Stimulated activated CD8-positive, alpha-beta memory T cell treated with anti-CD3 and anti-CD28 coated beads, Interleukin-12 subunit alpha, Interleukin-12 subunit beta, amount 100 ng/mL, for 4 hours (primary cell): ENCODE results near the gene C12orf75.
A peak's percentile ranks its signal among the peaks of the same experiment; 100 is the strongest.
"Not testable (repeated sequence)": the region's sequence is repeated elsewhere in the genome, so short reads cannot be mapped to it uniquely, and the experiment has no call there.

Experiments used
- DNase-seq: peaks from one replicate; pipeline ENCODE4 v3.0.0-alpha.2; 2020; ENCODE audit warnings: low read depth

The C12orf75 gene

GRCh38 chr12:105310476-105311085 lies 19.9 kb upstream of the C12orf75 start:
- not testable (repeated sequence) for DNase-seq

DNA sequence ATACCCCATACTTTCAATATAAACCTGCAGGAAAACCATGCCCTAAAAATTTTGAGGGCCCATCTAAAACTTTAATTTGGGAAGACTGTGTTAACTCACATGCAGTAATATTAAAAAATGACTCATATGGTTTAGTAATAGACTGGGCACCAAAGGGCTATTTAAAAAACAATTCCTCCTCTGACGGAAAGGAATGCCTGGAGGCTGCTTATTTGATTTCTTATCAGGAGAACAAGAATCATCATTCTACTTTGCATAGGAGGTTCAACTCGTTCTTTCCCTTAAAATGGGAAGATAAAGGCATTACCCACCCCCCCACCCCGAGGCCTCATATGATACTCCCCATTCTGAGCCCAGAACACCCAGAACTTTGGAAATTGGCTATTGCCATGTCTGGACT lies 18.6 kb upstream of the C12orf75 start:
- not testable (repeated sequence) for DNase-seq

DNA sequence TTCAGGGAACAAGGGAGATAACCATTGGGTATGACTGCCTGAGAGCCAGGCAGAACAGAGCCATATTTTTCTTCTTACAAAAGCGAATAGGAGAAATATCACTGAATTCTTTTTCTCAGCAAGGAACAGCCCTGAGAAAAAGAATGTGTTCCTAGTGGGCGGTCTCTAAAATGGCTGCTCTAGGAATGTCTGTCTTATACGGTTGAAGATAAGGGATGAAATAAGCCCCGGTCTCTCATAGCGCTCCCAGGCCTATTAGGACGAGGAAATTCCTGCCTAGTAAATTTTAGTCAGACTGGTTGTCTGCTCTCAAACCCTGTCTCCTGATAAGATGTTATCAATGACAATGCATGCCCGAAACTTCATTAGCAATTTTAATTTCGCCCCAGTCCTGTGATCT lies 16.7 kb upstream of the C12orf75 start:
- DNase-seq = not testable (repeated sequence)

DNA sequence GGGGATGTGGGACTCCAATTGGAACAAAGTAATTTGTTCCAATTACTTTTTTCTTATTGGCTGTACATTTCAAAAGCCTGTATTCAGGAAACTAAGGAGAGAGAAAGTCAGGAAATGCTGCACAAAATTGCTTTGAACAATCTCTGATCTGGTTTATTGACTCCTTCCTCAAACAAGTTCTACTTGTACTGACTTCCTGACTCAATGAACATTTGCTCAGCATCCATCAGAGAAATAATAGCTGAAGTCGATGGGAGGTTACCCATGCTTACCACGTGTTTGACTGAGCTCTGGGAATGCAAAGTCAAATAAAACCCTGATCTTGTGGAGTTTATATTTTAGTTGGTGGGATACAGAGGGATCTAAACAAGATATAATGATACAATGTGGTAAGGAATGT lies 15.4 kb upstream of the C12orf75 start:
- no peak for DNase-seq

DNA sequence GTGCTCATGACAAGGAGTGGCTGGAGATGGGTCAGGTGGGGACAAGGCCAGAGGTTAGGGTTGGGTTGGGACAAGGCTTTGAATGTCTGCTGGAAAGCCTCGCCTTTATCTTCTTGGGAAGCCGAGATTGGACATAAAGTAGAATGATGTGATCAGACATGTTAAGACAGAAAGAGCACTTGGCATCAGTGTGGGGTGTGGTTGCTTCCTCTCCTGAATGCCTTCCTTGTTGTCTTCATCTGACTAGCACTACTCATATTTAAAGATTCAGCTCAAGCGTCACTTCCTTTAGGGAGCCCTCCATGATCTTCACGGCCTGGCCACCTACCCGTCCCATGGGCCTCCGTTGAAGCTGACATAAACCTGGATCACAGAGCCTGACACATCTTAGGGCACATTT lies 14.8 kb upstream of the C12orf75 start:
- DNase-seq = no peak

GRCh38 chr12:105316931-105317852 lies 13.3 kb upstream of the C12orf75 start:
- DNase-seq = no peak

GRCh38 chr12:105317942-105318621 lies 12.4 kb upstream of the C12orf75 start:
- DNase-seq = no peak

- no peak for DNase-seq
Measured at GRCh38 chr12:105318651-105319483, 11.6 kb upstream of the C12orf75 start.

DNA sequence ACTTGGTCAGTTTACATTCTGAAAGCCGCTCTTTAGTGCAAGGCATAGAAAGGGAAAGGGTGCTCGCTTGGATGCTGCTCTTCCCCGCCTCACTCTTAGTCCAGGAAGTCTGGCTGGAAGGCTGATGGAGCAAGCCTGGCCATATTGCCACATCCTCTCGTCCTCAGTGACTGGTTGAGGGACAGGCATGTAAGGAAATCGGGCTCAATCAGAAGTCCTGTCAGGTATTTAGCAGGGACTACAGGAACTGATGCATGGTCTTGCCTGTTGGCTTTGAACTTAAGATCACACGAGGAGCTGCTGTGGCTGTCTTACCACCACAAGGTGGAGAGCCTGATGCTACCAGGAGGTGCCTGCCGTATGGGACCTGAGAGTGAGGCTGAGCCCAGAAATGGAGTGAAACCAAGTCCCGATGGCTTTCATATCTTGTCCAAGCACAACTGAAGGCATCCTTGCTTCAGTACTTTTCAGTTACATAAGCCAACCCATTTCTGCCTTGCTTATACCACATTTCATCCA lies 10.7 kb upstream of the C12orf75 start:
- no peak for DNase-seq

GRCh38 chr12:105321125-105321524 lies 9.4 kb upstream of the C12orf75 start:
- DNase-seq = no peak

DNA sequence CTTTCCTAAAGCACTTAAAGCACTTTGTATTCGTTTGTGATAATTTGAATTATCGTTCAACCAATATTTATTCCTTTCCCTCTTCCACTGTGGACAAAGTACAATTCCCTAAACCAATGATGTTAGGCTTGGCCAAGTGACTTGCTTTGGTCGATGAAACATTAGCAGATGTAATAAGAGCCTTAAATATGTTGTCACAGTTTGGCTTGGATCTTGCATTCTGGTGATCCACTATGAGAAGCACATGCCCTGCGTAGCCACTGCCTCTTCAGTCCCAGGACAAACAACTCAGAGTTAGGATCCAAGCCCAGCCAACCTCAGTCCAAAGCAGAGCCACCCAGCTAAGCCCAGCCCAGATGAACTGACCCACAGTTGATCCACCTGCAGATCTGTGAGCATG lies 8.4 kb upstream of the C12orf75 start:
- no peak for DNase-seq

- no peak for DNase-seq
Measured at GRCh38 chr12:105324704-105325103, 5.8 kb upstream of the C12orf75 start.

DNA sequence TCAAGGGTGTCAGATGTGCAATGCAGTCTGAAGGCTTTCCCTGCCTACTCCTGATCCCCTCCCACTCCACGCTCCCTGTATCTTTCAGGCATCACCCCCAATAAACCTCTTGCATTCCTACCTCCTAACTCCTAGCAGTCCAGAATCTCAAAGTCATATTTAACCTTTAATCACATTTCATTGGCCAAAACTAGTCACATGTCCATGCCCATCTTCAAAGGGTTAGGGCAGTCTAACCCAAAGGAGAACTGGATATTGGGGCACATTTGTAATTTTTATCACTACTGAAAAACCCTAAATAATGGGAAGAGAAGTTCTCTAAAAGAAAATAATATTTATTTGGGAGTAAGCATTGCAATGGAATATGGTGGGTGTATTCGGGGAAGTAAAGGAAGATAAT lies 5.4 kb upstream of the C12orf75 start:
- DNase-seq = no peak

DNA sequence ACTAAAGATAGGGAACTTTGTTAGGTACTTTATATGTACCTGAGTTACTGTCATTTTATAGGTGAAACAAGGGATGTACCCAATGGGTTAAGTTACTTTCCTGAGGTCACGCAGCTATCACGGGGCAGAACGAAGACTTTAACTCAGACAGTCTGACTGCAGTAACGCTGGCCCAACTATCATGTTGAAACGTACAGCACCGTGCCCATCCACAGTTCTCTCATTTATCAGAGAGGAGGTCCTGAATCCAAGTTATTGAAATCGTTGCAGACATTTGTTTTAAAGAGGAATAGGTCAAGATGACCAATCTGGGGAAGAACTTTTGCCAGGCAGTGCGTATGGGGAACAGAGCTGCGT lies 587 bp upstream of the C12orf75 start:
- no peak for DNase-seq

DNA sequence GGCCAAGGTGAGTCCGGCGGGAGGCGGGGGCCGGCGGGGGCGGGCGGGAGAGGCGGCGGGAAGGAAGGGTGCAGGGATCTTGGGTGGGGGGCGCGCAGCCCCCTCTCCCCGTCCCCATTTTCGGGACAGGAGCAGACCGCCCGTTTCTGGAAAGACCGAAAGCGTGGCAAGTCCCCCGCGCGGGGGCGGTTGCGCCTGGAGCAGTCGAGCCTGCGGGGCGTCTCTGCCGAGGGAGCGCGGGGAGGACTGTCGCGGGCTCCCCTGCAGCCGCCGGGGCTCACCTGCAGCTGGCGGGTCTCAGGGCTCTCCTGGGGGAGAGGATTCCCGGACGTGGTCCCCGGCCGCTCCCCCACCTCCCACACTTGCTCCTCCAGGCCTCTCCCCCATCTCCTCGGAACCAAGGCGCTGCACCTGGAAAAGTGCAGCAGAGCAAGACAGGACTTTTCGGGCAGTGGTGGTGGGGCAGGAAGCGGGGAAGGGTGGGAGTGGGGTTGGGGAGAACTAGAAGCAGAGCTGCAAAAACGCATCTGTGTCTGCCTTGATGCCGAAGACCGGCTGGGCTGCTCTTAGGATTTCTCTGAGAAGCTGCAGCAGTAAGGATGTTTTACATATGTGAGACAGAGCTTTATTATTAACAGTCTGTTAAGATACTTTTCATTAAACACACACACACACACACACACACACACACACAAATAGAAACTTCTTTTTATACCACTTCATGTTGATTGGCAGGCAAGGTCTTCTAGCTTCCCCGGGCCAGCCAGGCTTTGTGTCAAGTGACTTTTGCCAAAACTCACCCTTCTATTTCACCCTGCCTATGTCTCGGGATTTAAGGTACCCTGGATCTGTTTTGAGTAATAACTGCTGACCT lies 677 bp downstream of the C12orf75 start:
- DNase-seq = peak; percentile 21

DNA sequence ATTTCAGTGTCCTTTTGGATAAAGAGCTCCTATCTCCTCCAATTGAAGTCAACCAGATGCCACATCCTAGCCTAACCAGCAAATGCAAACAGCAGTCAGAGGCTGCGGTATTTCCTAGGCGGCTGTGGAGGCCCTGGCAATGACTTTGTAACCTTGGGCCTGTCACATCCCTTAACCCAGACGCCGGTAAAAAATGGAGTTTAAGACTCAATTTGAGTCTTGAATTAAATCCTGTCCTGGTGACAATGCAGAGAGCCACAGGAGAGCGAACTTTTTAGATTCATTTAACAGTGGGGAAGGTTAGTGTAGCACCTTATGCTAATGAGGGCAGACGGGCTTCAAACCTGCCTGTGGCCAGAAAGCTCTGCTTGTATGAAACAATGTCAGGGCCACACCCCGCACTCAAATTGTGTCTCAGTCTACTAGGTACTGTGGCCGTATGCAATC lies 1.3 kb downstream of the C12orf75 start:
- DNase-seq = no peak

- DNase-seq = not testable (repeated sequence)
Measured at GRCh38 chr12:105332286-105332685, 1.8 kb downstream of the C12orf75 start.

- no peak for DNase-seq
Measured at GRCh38 chr12:105332925-105333324, 2.4 kb downstream of the C12orf75 start.

GRCh38 chr12:105334001-105334400 lies 3.5 kb downstream of the C12orf75 start:
- no peak for DNase-seq

GRCh38 chr12:105334582-105334981 lies 4.1 kb downstream of the C12orf75 start:
- no peak for DNase-seq

DNA sequence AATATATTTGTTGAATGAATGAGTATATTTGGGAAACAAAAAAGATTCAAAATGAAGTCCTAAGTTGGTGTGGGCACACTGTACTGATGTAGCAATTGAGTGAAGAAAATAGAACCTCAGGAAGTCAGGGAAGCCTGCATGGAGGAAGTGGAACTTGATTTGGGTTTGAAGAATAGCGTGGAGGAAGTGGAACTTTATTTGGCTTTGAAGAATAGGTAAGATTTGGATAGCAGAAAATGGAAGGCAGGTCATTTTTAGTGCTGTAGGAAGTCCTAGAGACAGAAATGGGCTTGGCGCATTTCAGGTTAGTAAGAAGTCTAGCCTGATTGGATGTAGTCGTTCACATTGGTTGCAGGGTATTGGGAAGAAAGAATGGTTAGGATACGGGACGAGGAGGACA lies 5.4 kb downstream of the C12orf75 start:
- DNase-seq = no peak
